GM12878 (cell line): Measurements from ENCODE around the gene MBNL1. TPM values are rescaled to one million over a fixed set of nuclear protein-coding genes. Genes with fewer than 3 reads are reported as not detected.

Experiments
- ATAC-seq: fragments of 200-7000 bp; cut with Tn5 transposase; 3 replicates; pipeline ENCODE4 v1.9.1; 2020; ENCODE audit warnings: mild to moderate bottlenecking, moderate library complexity
- BruUV-seq: library from RNA; stranded (reverse); fragments of 400-500 nt; replicated peaks from 2 replicates; lab custom pipeline; 2021; lab: Mats Ljungman, UMichigan
- CTCF ChIA-PET: fragments of 300-600 bp; sonication (Branson Sonifier 250); formaldehyde crosslinking; extraction: SDS; loops from one replicate; lab custom pipeline; 2021; ENCODE audit warnings: inconsistent platforms; lab: Yijun Ruan, JAX
- POLR2A ChIA-PET: fragments of 350-600 bp; formaldehyde crosslinking; extraction: SDS; loops from one replicate; lab custom pipeline; 2021; ENCODE audit warnings: inconsistent platforms; lab: Charles Lee
- RAD21 ChIA-PET: fragments of 300-600 bp; sonication (Branson Sonifier 250); formaldehyde crosslinking; loops from one replicate; lab custom pipeline; 2023; ENCODE audit warnings: antibody characterized with exemption; ENCODE audit not compliant: unreplicated experiment; lab: Charles Lee
- SMC1A ChIA-PET: fragments of 300-600 bp; sonication (Branson Sonifier 250); formaldehyde crosslinking; loops from one replicate; lab custom pipeline; 2023; ENCODE audit not compliant: unreplicated experiment, uncharacterized antibody; lab: Charles Lee
- DNase-seq: peaks from one replicate; pipeline ENCODE4 v3.0.0-alpha.2; 2011; ENCODE audit warnings: low read depth, low spot score
- FAIRE-seq: peaks from 3 replicates; lab custom pipeline; 2011; peaks lifted over from hg19 to GRCh38; lab: Jason Lieb, UNC
- H2AFZ ChIP-seq: 2 replicates; pipeline ENCODE4 v1.6.0; 2011; ENCODE audit warnings: low read depth, low read length, control low read depth; ENCODE audit not compliant: control insufficient read depth
- H3K27ac ChIP-seq: 2 replicates; pipeline ENCODE4 v1.5.1; 2011; ENCODE audit warnings: control low read depth; ENCODE audit not compliant: control insufficient read depth, insufficient read depth
- H3K27me3 ChIP-seq, 2 experiments: replicated peaks in 1 of 2; 2 replicates each; pipeline versions ENCODE4 v1.6.0 to v1.6.1; 2011; ENCODE audit warnings: low read length in 1 of 2; ENCODE audit not compliant: control insufficient read depth in 2 of 2, insufficient read depth in 2 of 2
- H3K36me3 ChIP-seq, 2 experiments: 2 replicates each; pipeline ENCODE4 v1.5.1; 2011; ENCODE audit warnings: low read length in 1 of 2; ENCODE audit not compliant: control insufficient read depth in 2 of 2, insufficient read depth in 2 of 2
- H3K4me1 ChIP-seq: 2 replicates; pipeline ENCODE4 v1.6.1; 2011; ENCODE audit warnings: mild to moderate bottlenecking, low read length, moderate library complexity, mixed read lengths; ENCODE audit not compliant: control insufficient read depth, insufficient read depth
- H3K4me2 ChIP-seq: 2 replicates; pipeline ENCODE4 v1.6.0; 2011; ENCODE audit warnings: control low read depth; ENCODE audit not compliant: control insufficient read depth, insufficient read depth
- H3K4me3 ChIP-seq: fragments of 200-600 bp; sonication (generic); 2 replicates; pipeline ENCODE4 v1.5.1; 2016
- H3K79me2 ChIP-seq: 2 replicates; pipeline ENCODE4 v1.6.0; 2011; ENCODE audit warnings: low read length; ENCODE audit not compliant: control insufficient read depth, insufficient read depth
- H3K9ac ChIP-seq: 2 replicates; pipeline ENCODE4 v1.8.0; 2011; ENCODE audit warnings: low read length, control low read depth, mixed read lengths; ENCODE audit not compliant: control insufficient read depth, insufficient read depth
- H3K9me3 ChIP-seq: replicated peaks from 3 replicates; pipeline ENCODE4 v1.5.1; 2011; ENCODE audit warnings: mild to moderate bottlenecking, low read length; ENCODE audit not compliant: control insufficient read depth, insufficient read depth
- H4K20me1 ChIP-seq: 2 replicates; pipeline ENCODE4 v1.6.0; 2011; ENCODE audit not compliant: control insufficient read depth, insufficient read depth
- BMI1 ChIP-seq: fragments of 450-650 bp; IDR thresholded peaks from 2 replicates; pipeline ENCODE4 v1.6.1; 2016; ENCODE audit warnings: mild to moderate bottlenecking, moderate library complexity, borderline replicate concordance
- NFYB ChIP-seq: IDR thresholded peaks from 2 replicates; pipeline ENCODE4 v1.6.1; 2011; ENCODE audit warnings: low read depth, mild to moderate bottlenecking, low read length, improper control_type of control experiment, moderate library complexity; ENCODE audit not compliant: insufficient read depth
- WGBS: methylation state at CpG from one replicate; pipeline ENCODE4 v1.1.6; 2016; ENCODE audit warnings: low lambda C conversion rate; ENCODE audit not compliant: insufficient replicate concordance, insufficient coverage; ENCODE audit errors: missing lambda C conversion rate; 5-methylcytosine and 5-hydroxymethylcytosine counted together
- in situ Hi-C: fragments of 300-500 bp; cut with MboI; formaldehyde crosslinking; loops from 9 replicates; pipeline ENCODE4 v1.14.3; 2018; ENCODE audit warnings: mixed read lengths
- intact Hi-C: fragments of 100-400 bp; cut with micrococcal nuclease; formaldehyde crosslinking; loops from one replicate; pipeline ENCODE4 v1.14.2; 2022; ENCODE audit not compliant: unreplicated experiment
- polyA plus RNA-seq, 11 experiments: library from polyadenylated mRNA; depleted of rRNA in 4 of 11; unstranded in 6 of 11; stranded (reverse) in 5 of 11; fragments of >200 nt; fragmentation: Nextera tagmentation in 4 of 11; fragmentation: Illumina TruSeq in 1 of 11; extraction: Ambion mirVana in 4 of 11; extraction: Trizol in 1 of 11; gene quantifications; 1 replicate in 1 of 11; 2 replicates in 10 of 11; pipeline versions ENCODE4 v1.2.1 to v1.2.3, GENCODE V29; 2011 to 2016; ENCODE audit warnings: inconsistent platforms in 2 of 11, missing spikeins in 2 of 11, low read depth in 1 of 11
- total RNA-seq, 4 experiments: library from RNA; depleted of rRNA in 3 of 4; stranded (reverse); fragments of >200 nt in 3 of 4; fragmentation: Illumina TruSeq in 1 of 4; extraction: Trizol in 1 of 4; gene quantifications; 2 replicates each; pipeline versions ENCODE4 v1.2.1 to v1.2.3, GENCODE V29; 2013 to 2021
- TF ChIP-seq, protein P1 (sequence below): fragments of 450-650 bp; IDR thresholded peaks from 2 replicates; pipeline ENCODE4 v1.6.1; 2016; ENCODE audit warnings: mild to moderate bottlenecking

Gene MBNL1
- total and polyA plus RNA-seq, 10 of the 15 experiments (the other 5 are each of a cell fraction or from before 2014, with no cell fraction given): 59.6 to 337 (median 143) TPM

DNA sequence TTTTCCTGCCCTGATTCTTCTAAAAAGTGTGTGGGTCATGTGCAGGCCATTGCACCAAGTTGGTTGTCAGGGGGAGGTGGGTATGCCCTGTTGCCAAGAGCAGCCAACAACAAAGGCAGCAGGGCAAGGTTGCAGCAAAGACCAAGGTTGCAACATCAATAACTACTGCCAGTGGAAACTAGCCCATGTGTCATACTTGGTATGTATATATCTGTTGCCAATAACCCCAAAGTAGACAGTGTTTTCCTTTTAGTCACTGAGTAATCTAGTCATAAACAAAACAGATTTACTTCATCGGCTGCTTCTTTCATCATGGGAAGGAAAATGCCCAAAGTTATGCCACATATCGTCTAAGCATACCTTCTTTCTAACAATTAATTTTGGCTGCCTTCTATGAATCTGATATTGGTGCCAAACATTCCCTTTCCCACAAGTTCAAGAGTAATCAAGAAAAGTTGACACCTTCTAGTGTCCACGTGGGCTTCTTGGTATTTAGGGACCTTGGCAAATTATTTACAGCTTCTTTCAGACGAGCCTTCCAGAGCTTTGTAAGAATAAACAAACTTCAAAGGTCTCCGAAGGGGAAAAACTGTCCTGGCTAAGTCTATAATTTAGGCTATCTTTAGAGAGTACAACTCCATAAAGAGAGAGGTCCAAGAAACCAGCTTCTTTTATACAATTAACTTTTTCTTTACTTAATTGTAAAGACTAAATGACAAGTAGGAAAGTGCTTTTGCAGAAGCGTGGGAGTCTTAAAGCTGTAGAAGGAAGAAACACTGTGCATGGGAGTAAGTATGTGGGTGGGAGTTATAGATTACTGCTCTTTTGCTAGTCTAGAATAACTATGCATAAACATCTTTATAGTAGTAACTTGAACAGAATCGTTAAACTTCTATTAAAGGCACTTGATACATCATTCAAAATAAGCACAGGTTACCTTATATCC is 10.0 kb upstream of the MBNL1 start:
- H3K4me1 ChIP-seq: peaks cover 27% of the 10 kb centered on the region
- H3K4me2 ChIP-seq: peak overlapping the region; percentile 56
- no peak overlapping the region for H2AFZ ChIP-seq
- H3K9me3 ChIP-seq: peaks cover 4% of the 10 kb centered on the region
- no peaks in the 10 kb centered on the region for H4K20me1 ChIP-seq
- TF ChIP-seq NFYB (no peak), BMI1 (no peak)
- TF ChIP-seq, protein P1, sequence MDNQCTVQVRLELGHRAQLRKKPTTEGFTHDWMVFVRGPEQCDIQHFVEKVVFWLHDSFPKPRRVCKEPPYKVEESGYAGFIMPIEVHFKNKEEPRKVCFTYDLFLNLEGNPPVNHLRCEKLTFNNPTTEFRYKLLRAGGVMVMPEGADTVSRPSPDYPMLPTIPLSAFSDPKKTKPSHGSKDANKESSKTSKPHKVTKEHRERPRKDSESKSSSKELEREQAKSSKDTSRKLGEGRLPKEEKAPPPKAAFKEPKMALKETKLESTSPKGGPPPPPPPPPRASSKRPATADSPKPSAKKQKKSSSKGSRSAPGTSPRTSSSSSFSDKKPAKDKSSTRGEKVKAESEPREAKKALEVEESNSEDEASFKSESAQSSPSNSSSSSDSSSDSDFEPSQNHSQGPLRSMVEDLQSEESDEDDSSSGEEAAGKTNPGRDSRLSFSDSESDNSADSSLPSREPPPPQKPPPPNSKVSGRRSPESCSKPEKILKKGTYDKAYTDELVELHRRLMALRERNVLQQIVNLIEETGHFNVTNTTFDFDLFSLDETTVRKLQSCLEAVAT: no peak
- ATAC-seq (peak; percentile 75), DNase-seq (no peak), FAIRE-seq (no peak)
- H3K27ac ChIP-seq: peak overlapping the region; percentile 11; the same call in 1 of the 2 replicates
- H3K9ac ChIP-seq: no peak overlapping the region; the same call in 1 of the 2 replicates
- in situ Hi-C loops (no loop called here), intact Hi-C loops (no loop called here)
- BruUV-seq: no TSS peak
- no peaks in the 10 kb centered on the region for H3K36me3 ChIP-seq
- RAD21 ChIA-PET: interaction anchor here (0.6 to 7.5 kb wide), 19 partner anchors 9 to 902 kb away, joined by 3 to 108 read pairs (median 5); partner anchors contain the start of gene MBNL1
- H3K79me2 ChIP-seq: peaks cover 14% of the 10 kb centered on the region
- POLR2A ChIA-PET: interaction anchor here (1.4 to 5.5 kb wide), 5 partner anchors 9 to 24 kb away, joined by 4 to 40 read pairs (median 7); partner anchors contain the start of gene MBNL1
- CTCF ChIA-PET: interaction anchor here (0.9 to 6.5 kb wide), 7 partner anchors 9 to 214 kb away, joined by 3 to 47 read pairs (median 6); partner anchors contain the start of gene MBNL1
- 26% methylated on average over 7 of the region's 7 CpGs for WGBS
- H3K27me3 ChIP-seq: no peaks in the 10 kb centered on the region
- no peak overlapping the region; the same call in 1 of the 2 replicates for H3K4me3 ChIP-seq
- SMC1A ChIA-PET: interaction anchor here (0.6 to 10.8 kb wide), 24 partner anchors 10 to 189 kb away, joined by 3 to 160 read pairs (median 5); partner anchors contain the start of gene MBNL1
